COLO668 (cell line): ENCODE measurements around the gene DNAAF5.

ENCODE experiments used
- DNase-seq: peaks from one replicate; lab custom pipeline; 2025; ENCODE audit not compliant: unreplicated experiment; lab: John Stamatoyannopoulos, UW

DNAAF5 gene

DNA sequence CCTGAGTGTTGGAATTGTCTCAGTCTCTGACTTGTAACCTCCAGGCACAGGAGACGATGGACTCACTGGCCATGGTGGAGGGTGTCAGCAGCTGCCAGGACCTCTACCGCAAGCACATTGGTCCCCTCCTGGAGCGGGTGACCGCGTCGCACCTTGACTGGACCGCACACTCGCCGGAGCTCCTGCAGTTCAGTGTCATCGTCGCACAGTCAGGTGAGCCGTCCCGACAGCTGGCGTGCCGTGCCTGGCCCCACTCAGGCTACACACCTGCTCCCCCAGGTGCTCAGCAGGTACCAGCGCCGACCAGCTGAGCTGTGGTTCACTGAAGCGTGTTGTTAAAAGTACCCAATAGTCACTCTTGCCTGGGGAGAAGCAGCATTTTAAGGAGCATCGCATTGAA is 37.3 kb downstream of the DNAAF5 start:
- DNase-seq, result peak; percentile 98

DNA sequence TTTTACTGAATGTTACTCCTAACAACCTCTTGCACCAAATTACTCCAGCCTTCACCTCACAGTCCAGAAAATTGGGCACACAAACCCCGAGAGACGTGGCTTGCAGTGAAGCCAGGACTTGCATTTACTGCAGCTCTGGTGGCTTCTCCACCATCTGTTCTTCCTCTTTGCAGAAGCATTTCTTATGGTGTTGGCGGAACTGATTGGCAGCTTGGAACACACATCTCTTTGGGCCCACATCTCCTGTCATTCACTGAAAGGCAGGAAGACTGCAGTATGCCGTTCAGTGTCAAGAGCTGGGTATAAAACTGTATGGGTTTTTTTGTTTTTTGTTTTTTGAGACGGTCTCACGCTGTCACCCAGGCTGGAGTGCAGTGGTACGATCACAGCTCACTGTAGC is 38.9 kb downstream of the DNAAF5 start:
- no peak for DNase-seq

DNA sequence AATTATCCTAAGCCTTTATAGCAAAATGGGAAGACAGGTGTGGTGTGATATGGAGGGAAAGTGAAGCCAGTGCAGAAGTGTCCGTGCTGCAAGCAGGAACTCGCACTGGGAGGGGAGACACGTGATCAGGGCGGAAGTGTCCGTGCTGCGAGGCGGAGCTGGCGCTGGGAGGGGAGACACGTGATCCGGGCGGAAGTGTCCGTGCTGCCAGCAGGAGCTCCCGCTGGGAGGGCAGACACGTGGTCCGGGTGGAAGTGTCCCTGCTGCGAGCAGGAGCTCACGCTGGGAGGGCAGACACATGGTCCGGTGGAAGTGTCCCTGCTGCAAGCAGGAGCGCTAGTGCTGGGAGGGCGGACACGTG is 41.1 kb downstream of the DNAAF5 start:
- no peak for DNase-seq

DNA sequence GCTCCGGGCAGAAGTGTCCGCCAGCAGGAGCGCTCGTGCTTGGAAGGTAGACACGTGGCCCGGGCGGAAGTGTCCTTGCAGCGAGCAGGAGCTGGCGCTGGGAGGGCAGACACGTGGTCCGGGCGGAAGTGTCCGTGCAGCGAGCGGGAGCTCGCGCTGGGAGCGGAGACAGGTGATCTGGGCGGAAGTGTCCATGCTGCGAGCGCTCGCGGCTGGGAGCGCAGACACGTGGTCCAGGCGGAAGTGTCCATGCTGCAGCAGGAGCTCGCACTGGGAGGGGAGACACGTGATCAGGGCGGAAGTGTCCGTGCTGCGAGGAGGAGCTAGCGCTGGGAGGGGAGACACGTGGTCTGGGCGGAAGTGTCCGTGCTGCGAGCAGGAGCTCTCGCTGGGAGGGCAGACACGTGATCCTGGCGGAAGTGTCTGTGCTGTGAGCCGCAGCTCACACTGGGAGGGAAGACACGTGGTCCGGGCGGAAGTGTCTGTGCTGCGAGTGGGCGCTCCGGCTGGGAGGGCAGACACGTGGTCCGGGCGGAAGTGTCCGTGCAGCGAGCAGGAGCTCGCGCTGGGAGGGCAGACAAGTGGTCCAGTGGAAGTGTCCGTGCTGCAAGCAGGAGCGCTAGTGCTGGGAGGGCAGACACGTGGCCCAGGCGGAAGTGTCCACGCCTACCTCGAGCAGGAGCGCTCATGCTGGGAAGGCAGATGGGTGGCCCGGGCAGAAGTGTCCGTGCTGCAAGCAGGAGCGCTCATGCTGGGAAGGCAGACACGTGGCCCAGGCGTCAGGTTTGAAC is 41.6 kb downstream of the DNAAF5 start:
- no peak for DNase-seq

DNA sequence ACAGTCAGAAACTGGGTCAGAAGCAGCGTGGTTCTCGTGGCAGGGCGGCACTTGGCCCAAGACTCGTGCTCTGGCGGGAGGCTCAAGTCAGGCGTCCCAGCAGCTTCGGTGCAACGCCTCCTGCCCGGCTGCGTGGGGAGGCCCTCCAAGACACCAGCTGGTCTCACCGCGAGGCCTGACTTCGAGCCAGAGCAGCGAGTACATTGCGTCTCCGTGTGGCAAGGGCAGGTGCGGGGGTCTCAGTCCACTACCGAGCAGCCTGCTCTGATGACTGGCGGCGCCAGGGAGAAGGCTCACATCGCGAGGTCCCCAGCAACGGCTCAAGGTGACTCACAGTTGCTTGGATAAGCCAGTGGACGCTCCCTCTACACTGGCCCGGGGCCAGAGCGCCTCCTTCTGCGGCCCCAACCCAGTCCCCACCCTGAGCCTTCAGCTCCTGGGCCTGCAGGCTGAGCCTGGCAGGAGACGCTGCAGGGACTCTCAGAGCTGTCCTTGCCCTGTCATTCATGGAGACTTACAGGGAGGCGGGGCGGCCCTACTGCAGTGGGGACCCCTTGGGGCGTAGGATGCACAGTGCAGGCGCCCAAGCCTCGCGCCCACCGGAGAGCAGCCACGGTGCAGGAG is 42.5 kb downstream of the DNAAF5 start:
- DNase-seq, result no peak

DNA sequence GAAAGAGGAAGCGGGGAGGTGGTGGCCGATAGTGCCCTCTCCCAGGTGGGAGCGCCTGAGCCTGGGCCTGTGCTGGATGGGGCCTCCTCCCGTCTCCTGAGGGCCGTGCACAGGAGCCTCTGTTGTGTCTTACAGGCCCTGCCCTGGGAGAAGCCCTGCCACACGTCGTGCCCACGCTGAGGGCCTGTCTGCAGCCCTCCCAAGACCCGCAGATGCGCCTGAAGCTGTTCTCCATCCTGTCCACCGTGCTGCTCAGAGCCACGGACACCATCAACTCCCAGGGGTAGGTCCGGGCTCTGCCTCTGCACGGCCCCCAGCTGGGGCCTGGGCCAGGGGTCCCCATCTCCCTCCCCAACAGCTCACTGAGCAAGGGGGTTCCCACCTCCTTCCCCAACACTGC is 43.8 kb downstream of the DNAAF5 start:
- no peak for DNase-seq

DNA sequence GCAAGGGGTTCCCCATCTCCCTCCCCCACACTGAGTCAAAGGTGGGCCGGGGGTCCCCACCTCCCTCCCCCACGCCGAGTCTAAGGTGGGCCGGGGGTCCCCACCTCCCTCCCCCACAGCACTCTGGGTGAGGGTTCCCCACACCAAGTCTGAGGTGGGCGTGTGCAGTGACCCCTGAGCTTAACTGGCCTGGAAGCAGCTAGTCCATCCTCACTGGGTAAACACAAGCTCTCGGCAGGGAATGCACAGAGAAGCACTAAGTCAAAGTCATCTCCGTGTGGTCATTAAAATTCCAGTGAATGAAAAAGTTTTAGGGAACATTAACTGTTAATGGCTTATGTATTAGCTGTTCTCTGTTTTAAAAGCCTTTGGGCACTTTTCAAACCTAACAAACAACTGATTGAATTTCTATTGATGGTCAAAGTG is 44.3 kb downstream of the DNAAF5 start:
- DNase-seq, result no peak

DNA sequence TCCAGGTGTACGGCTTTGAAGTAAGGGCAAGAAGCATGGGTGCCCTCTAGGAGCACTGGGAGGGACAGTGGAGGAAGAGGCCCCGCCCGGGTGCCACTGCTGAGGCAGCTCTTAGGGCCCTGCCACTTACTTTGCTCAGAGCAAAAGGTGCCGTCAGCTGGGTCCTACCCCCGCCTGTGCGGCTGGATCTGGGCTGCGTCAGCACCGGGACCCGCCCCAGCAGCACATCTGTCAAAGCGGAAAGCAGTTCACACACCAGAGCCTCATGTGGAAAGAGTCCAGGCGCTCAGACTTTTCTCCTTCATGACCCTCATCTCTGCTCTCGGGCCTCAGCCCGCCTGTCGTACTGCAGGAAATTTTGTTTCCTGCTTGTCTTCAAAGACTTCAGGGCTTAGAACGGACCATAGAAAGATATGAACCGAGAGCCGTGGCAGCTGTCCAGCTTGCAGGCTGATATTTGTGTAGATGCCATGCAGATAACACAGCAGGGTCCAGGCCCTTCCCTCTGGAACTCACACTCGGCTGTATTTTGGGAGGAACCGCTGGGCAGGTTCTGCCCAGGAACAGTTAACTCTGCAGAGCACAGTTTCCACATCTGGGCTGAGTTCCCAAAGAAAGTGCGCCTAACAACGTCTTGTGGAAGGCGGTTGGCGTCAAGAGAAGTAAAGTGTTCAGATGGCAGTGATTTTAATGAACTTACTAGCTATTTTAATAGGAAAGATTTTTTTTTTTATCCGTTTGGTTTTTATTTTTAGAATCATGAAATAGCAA is 44.9 kb downstream of the DNAAF5 start:
- DNase-seq, result no peak

DNA sequence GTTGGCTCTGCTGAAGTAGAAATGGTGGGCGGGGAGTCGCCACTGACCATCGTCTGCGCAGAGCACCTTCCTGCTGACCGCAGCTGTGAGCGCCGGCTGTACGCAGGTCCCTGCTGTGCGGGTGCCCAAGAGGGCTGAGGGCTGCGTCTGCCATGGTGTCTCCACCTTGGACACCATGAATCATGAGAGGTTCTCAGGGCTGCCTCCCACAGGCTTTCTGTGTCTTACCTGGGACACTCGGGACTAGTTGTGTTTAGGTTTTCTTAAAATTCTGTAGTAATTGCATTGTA is 45.5 kb downstream of the DNAAF5 start:
- DNase-seq, result no peak

DNA sequence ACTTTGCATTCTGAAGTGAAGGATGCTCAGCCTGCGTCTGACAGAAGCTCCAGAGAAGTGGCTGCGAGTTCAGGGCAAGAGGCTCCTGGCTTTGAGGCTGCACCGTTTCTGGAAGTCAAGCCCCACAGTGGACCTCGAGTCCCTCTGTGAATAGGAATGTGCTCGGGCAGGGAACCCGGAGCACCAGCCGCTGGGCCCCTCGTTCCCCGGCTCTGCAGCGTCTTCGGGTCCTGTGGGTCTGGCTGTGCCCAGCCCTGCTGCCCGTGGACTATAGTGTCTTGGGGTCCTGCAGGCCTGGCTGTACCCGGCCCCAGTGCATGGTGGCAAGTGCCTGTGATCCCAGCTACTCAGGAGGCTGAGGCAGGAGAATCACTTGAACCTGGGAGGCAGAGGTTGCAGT is 45.9 kb downstream of the DNAAF5 start:
- no peak for DNase-seq

DNA sequence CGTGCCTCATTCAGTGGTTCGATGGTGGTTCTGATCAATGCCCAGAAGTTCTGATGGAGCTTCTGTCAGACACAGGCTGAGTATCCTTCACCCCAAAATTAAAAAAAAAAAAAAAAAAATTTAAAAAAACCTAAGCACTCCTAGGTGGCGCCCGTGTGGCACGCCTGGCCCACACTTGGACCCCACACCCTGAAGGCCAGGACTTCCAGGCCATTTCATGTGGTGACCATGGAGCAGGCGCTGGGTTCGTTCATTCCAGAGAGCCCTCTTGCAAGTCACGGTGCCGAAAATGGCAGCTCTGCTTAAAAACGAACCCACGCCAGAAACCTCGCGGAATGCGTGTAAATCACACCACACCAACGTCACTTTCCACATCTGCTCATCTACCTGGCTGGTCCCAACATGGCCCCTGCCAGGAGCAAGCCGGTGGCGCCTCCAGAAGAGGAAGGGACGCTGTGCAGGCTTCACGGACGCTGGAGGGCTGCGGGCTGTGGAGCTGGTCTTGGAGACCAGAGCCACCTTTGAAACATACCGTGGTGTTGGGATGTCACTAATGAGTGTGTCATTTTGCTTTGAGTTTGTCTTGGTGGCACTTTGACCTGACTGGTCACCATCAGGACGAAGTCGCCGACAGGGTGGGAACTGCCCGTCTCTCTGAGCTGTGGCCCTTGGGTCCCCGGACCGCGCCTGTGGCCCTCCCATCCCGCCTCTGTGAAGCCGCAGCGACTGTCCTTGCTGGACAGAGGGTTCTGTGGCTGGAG is 46.5 kb downstream of the DNAAF5 start:
- no peak for DNase-seq

DNA sequence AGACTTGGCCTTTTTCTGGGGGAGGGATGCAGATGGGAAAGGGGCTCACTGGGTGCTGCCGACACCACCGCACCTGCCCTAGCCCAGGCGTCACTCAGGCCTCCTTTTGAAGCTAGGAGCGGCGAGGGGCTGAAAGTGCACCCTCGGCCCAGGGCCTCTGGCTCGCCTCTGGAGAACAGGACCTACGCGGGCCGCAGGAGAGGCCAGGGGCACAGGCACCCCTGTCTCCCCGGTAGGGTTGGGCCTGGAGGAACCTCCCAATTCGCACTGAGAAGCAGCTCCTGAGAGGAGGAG is 47.1 kb downstream of the DNAAF5 start:
- DNase-seq, result no peak

DNA sequence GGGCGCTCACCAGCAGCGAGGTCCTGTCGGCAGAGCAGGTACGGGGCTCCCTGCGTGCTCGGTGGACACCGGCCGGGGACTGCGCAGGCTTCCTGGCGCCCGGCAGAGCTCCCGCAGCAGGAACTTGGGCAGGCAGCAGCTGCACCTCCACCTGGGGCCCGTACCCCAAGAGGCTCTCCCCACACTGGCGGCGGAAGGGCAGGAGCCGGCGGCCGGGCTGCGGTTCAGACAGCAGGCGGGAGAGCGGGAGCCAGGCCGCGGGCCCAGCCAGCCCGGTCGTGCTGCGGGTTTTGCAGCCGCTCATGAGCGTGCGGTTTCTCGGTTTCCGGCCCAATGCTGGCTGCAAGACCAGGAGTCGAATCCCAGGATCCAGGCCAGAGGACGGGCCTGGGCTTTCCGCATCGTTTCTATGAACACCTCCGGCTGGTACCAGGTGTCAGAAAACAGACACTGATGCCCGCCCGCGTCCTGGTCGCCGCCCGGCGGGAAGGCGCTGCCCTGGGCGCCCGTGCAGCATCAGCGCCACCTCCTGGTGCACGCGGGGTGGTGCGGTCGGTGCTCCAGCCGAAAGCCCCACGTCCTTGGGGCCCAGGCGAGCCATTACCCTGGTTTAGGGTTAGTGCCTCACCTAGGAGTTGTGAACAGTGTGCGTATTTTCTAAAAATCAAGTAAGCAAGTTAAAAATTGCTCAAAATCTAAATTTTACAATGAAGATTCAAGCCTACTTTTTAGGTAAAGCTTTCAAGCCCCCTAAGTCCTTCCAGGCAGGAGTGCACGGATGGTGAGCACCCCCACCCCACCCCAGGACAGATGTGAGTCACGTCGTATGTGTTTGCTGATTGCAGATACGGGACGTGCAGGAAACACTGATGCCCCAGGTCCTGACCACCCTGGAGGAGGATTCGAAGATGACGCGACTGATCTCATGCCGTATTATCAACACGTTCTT is 47.9 kb downstream of the DNAAF5 start:
- DNase-seq, result peak; percentile 71

DNA sequence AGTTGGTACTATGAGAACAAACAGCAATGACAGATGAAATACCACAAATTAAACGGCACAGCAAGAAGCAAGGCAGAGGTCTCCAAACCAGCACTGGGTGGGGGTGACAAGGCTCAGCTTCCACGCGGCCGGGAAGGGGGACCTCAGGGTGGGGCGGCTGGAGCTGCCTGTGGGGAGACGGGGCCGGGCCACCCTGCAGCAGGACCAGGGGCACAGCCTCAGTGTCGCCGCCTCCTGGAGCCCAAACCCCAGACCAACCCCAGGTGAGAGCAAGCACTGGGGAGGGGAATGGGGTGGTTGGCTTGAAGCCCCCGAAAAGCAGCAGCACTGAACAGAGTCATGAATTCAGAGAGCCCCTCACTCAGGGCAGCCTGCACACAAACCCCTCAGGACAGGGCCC is 49.9 kb downstream of the DNAAF5 start:
- no peak for DNase-seq

DNA sequence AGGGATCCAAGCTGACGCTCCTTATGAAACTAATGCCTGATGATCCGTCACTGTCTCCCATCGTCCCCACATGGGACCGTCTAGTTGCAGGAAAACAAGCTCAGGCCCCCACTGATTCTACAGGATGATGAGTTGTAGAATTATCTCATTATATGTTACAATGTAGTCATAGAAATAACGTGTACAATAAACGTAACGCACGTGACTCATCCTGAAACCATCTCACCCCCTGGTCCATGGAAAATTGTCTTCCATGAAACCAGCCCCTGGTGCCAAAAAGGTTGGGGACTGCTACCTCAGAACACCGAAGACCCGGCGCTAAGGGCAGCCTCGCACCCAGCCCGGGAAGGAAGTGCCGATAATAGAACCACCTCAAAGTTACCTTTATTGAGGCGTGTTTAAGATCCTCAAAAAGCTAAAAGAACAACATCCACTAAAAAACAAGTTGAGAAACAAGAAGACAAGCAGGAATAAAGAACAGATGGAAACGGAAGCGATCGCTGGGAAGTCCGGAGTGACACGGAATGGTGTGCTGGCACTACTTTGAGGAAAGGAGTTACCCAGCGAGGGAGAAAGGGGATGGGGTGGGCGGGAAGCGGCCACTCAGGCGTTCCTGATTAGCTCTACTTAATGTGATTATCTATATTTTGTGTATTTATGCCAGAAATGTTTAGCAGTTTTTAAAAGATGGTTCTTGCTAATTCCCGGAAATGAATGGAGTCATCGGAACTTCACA is 50.7 kb downstream of the DNAAF5 start:
- no peak for DNase-seq

DNA sequence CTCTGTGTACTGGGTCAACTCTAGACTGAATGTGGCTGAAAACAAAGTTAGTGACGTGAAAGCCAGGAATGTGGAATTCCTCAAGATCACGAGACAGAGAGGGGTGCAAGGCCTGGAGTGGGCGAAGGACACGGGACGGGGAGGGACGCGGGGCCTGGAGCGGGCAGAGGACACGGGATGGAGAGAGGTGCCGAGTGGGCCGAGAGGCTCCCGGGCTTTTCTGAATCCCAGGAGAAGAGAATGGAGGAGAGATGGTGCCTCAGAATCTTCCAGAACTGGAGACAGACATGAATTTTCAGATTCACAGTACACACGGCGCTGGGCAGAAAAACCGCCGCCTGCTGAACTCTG is 51.2 kb downstream of the DNAAF5 start:
- no peak for DNase-seq

DNA sequence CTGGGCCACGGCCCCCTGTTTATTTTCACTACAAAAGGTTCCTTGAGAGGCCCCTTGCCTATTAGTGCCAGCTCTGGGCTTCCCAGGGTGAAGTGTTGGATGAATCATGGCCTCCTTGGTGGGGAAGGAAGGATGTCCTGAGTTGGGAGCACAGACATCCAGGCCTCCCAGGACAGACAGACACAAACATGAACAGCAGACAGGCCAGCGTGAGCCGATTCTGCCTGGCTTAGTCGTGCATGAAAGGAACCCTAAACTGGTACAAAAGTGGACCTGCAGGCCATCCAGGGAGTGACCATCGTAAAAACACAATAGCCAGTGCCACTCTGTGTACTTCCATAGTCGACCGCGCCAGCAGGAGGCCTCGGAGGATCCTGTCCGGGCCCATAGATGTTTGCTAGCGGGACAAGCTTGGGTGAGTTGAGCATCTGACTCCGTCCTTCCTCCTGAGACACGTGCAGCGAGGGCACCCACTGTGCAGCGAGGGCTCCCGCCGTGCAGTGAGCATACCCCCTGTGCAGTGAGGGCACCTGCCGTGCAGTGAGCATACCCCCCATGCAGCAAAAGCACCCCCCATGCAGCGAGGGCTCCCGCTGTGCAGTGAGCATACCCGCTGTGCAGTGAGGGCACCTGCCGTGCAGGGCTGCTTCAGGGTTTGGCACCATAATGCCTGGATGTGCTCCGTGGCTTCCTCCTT is 51.9 kb downstream of the DNAAF5 start:
- DNase-seq, result no peak

DNA sequence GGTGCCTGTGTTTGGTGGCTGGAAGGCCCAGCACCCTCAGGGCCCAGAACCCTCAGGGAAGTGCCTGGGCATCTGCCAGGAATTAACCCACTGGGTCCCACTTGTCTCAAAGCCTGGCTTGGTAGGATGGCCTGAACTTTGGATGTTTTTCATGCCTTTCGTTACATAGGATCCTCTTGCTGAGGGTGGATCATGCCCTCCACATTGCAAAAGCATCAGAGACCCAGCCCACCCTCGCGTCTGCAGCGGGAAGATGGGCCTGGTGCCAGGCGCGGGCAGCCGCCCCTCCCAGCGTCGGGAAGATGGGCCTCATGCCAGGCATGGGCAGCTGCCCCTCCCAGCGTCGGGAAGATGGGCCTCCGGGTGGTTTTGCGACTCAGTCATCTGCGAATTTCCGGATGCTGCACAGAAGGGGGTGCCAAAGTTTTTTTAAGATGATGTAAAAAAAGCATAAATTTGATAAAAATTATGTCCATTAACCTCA is 52.5 kb downstream of the DNAAF5 start:
- no peak for DNase-seq

DNA sequence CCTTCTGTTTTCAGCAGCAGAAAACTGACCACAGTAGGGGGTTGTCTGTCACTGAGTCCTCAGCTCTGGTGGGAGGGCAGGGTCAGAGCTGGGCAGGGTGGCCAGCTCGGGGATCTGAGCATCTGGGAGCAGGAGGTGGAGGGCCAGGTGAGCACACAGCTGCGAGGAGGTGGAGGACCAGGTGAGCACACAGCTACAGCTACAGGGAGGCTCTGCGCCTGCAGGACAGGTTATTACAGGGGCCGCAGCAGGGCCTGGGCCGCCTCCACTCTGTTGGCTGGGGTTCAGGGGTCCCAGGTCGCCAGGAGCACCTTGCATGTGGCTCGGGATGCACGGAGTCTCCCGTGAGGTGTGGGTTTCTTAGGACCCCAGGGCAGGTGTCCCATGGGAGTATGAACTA is 53.0 kb downstream of the DNAAF5 start:
- no peak for DNase-seq
